Cardiac muscle cell (in vitro differentiated cells and primary cell): ENCODE measurements around the gene PEX11A. TPM values are rescaled to one million over a fixed set of nuclear protein-coding genes. Genes with fewer than 3 reads are reported as not detected.

Experiments
- DNase-seq, 2 donors: peaks; one replicate each; pipeline versions ENCODE4 v3.0.0 to v3.0.0-alpha.2; 2010 to 2017; ENCODE audit warnings: low read depth in 1 of 2, low spot score in 1 of 2
- H3K27ac ChIP-seq: fragments of 200-600 bp; sonication (generic); 2 replicates; pipeline ENCODE4 v1.5.1; 2016
- H3K27me3 ChIP-seq: fragments of 200-600 bp; sonication (generic); 2 replicates; pipeline ENCODE4 v1.6.0; 2016; ENCODE audit warnings: control low read depth
- H3K36me3 ChIP-seq: fragments of 200-600 bp; sonication (generic); 2 replicates; pipeline ENCODE4 v1.5.1; 2016; ENCODE audit warnings: control low read depth
- H3K4me1 ChIP-seq: fragments of 200-600 bp; sonication (generic); 2 replicates; pipeline ENCODE4 v1.8.1; 2017; ENCODE audit warnings: low read depth, mild to moderate bottlenecking, mixed run types
- H3K4me3 ChIP-seq: fragments of 200-600 bp; sonication (generic); 2 replicates; pipeline ENCODE4 v1.5.1; 2016; ENCODE audit warnings: mild to moderate bottlenecking
- H3K9me3 ChIP-seq: fragments of 200-600 bp; sonication (generic); 2 replicates; pipeline ENCODE4 v1.5.1; 2017; ENCODE audit warnings: low read depth, mild to moderate bottlenecking, control low read depth
- polyA plus RNA-seq: library from polyadenylated mRNA; unstranded; fragments of >200 nt; fragmentation: Nextera tagmentation; extraction: Ambion mirVana; gene quantifications from 2 replicates; pipeline ENCODE4 v1.2.1, GENCODE V29; 2016
- total RNA-seq: library from RNA; depleted of rRNA; stranded (reverse); fragments of >200 nt; gene quantifications from 2 replicates; pipeline ENCODE4 v1.2.3, GENCODE V29; 2016
- TF ChIP-seq, protein P1 (sequence below): IDR thresholded peaks from 2 replicates; pipeline ENCODE4 v1.5.1; 2012; ENCODE audit warnings: low read depth, mild to moderate bottlenecking, low read length

The PEX11A gene
- total and polyA plus RNA-seq, 2 experiments from 2014 or later, result 5.9 to 12.0 TPM

DNA sequence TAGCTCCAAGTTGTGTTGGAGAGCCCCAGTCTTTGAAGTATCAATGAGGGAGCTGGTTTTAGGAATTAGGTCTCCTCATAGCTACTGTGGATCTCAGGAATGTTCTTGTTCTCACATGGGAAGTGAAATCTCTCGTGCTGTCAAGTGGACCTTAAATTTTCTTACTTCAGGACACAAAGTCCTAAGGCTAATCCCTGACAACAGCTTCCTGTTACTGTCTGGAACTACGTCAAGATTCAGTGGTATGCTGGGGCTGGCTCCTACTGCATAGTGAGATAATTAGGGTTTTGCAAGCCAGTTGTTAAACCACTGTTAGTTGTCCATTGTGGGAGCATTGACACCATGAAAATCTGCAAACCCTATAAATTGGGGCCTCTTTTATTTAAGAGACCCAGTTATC is 37.7 kb upstream of the PEX11A start:
- Histone ChIP-seq H3K27ac (no peak overlapping the region), H3K4me1 (no peaks in the 10 kb centered on the region), H3K36me3 (no peaks in the 10 kb centered on the region), H3K4me3 (no peak overlapping the region), H3K27me3 (no peaks in the 10 kb centered on the region), H3K9me3 (no peaks in the 10 kb centered on the region)
- TF ChIP-seq, protein P1, sequence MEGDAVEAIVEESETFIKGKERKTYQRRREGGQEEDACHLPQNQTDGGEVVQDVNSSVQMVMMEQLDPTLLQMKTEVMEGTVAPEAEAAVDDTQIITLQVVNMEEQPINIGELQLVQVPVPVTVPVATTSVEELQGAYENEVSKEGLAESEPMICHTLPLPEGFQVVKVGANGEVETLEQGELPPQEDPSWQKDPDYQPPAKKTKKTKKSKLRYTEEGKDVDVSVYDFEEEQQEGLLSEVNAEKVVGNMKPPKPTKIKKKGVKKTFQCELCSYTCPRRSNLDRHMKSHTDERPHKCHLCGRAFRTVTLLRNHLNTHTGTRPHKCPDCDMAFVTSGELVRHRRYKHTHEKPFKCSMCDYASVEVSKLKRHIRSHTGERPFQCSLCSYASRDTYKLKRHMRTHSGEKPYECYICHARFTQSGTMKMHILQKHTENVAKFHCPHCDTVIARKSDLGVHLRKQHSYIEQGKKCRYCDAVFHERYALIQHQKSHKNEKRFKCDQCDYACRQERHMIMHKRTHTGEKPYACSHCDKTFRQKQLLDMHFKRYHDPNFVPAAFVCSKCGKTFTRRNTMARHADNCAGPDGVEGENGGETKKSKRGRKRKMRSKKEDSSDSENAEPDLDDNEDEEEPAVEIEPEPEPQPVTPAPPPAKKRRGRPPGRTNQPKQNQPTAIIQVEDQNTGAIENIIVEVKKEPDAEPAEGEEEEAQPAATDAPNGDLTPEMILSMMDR, result no peak
- peak in 1 of 2 donors; percentile 97 for DNase-seq

DNA sequence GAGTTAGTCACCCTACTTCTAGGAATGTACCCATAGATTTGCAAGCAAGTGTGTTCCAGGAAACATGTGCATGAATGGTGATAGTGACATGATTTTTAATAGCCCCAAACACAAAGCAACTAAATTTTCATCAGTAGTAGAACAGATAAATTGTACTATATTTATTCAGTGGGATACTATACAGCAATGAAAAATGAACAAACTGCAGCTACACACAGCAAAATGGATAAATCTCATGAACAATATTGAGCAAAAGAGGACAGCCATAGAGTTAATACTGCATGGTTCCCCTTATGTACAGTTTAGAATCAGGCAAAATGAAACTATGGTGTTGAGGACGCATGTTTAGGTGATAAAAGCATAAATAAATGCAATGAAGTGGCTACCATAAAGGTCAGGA is 34.5 kb upstream of the PEX11A start:
- TF ChIP-seq, protein P1, result no peak
- DNase-seq, result no peak
- Histone ChIP-seq H3K27ac (no peak overlapping the region), H3K36me3 (no peaks in the 10 kb centered on the region), H3K9me3 (no peaks in the 10 kb centered on the region), H3K4me1 (no peaks in the 10 kb centered on the region), H3K27me3 (no peaks in the 10 kb centered on the region), H3K4me3 (no peak overlapping the region)

DNA sequence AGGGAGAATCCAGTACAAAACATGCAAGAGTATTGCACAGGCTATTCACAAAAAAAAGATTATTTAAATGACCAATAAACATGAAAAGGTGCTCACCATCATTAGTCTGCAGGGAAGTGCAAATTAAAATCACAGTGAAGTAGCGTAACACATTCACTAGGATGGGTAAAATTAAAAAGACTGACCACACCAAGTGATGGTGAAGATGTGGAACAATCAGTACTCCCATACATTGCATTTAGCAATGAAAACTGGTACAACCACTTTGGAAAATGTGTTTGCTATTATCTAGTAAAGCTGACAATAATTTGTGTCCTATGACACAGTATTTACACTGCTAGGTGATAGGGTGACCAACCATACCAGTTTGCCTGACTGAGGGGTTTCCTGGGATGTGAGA is 34.1 kb upstream of the PEX11A start:
- Histone ChIP-seq H3K36me3 (no peaks in the 10 kb centered on the region), H3K27ac (no peak overlapping the region), H3K27me3 (no peaks in the 10 kb centered on the region), H3K4me3 (no peak overlapping the region), H3K4me1 (no peaks in the 10 kb centered on the region), H3K9me3 (no peaks in the 10 kb centered on the region)
- TF ChIP-seq, protein P1, result no peak
- no peak for DNase-seq

DNA sequence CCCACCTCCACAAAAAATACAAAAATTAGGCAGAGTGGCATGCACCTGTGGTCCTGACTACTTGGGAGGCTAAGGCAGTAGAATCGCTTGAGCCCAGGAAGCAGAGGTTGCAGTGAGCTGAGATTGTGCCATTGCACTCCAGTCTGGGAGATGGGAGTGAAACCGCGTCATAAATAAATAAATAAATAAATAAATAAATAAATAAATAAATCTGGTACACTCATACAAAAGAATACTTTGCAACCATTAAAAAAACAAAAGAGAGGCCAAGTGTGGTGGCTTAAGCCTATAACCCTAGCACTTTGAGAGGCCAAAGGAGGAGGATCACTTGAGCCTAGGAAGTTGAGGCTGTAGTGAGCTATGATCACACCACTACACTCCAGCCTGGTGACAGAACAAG is 32.5 kb upstream of the PEX11A start:
- no peak for DNase-seq

DNA sequence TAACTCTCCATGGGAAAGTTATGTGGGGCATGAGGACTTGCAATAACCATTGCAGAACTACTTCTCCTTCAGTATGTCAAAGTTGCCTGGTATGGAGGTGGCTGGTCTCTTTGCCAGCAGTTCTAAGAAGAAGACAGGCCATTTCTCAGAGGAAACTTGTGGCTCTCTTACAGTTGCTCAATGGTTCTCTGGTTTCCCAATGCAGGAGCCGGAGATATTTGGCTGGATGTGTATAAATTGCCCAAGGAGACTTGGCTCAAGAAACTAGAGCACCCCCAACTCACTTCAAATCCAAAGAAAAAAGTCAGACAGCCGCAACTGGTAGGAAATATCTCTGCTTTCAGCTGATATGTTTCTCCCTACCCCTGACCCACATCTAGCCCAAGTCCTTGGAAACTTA is 24.2 kb upstream of the PEX11A start:
- TF ChIP-seq, protein P1, result no peak
- Histone ChIP-seq H3K36me3 (no peaks in the 10 kb centered on the region), H3K9me3 (no peaks in the 10 kb centered on the region), H3K27me3 (no peaks in the 10 kb centered on the region), H3K4me3 (no peak overlapping the region), H3K27ac (no peak overlapping the region), H3K4me1 (no peaks in the 10 kb centered on the region)
- DNase-seq, result peak in 1 of 2 donors; percentile 86

More for the DNA sequence above, 32.5 kb upstream of the PEX11A start:
- H3K4me1 ChIP-seq, result no peaks in the 10 kb centered on the region
- H3K36me3 ChIP-seq, result no peaks in the 10 kb centered on the region
- TF ChIP-seq, protein P1, result no peak
- H3K4me3 ChIP-seq, result no peak overlapping the region
- no peaks in the 10 kb centered on the region for H3K9me3 ChIP-seq
- H3K27me3 ChIP-seq, result no peaks in the 10 kb centered on the region
- no peak overlapping the region for H3K27ac ChIP-seq

DNA sequence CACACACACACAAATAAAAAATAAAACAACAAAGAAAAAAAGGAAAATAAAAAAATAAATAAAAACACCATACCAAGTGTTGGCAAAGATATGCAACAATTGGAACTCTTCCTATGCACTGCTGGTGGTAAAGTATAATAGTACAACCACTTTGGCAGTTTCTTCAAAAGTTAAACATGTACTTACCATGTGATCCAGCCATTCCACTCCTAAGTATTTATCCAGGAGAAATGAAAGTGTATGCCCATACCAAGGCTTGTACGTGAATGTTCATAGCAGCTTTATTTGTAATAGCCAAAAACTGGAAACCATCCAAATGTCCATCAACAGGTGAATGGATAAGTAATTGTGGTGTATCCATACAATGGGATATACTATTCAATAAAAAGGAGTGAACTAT is 17.0 kb upstream of the PEX11A start:
- Histone ChIP-seq H3K27ac (no peak overlapping the region), H3K27me3 (no peaks in the 10 kb centered on the region), H3K36me3 (no peaks in the 10 kb centered on the region), H3K4me1 (no peaks in the 10 kb centered on the region), H3K4me3 (no peak overlapping the region), H3K9me3 (no peaks in the 10 kb centered on the region)
- TF ChIP-seq, protein P1, result no peak
- DNase-seq, result no peak
